IMR-90 (cell line): ENCODE measurements around the gene NUMA1. TPM values are rescaled to one million over a fixed set of nuclear protein-coding genes. Genes with fewer than 3 reads are reported as not detected.

Experiments used
- USF2 ChIP-seq: fragments of 150-350 bp; IDR thresholded peaks from 2 replicates; pipeline ENCODE4 v1.6.1; 2017; ENCODE audit warnings: mild to moderate bottlenecking, antibody characterized with exemption, low read length, low read depth
- polyA plus RNA-seq, 3 experiments: library from polyadenylated mRNA; depleted of rRNA; stranded (reverse); fragments of >200 nt; gene quantifications; 2 replicates each; pipeline ENCODE4 v1.2.3, GENCODE V29; 2012; ENCODE audit warnings: low replicate concordance in 1 of 3
- total RNA-seq: library from RNA; depleted of rRNA; stranded (reverse); fragments of >200 nt; gene quantifications from 2 replicates; pipeline ENCODE4 v1.2.3, GENCODE V29; 2012

The NUMA1 gene
- total and polyA plus RNA-seq, 2 of the 4 experiments (the other 2 are of a cell fraction): 61.7 to 97.0 TPM

- TF ChIP-seq USF2: no peak
Observed at GRCh38 chr11:72112978-72113808, 32.9 kb upstream of the NUMA1 start (continued).
